ENCODE data around the gene RSPRY1.
A peak's percentile ranks its signal among the peaks of the same experiment; 100 is the strongest.
"Not testable (repeated sequence)": the region's sequence is repeated elsewhere in the genome, so short reads cannot be mapped to it uniquely, and the experiment has no call there.

The RSPRY1 gene

GRCh38 chr16:57184887-57185445 is 1.2 kb upstream of the RSPRY1 start:
- no peak for DNase-seq (ENCODE audit: extremely low spot score, insufficient read length, low read depth)
- no peak for FAIRE-seq

GRCh38 chr16:57185446-57185944 is 634 bp upstream of the RSPRY1 start:
- FAIRE-seq (no peak), DNase-seq (ENCODE audit: extremely low spot score, insufficient read length, low read depth) (peak; percentile 23)

- DNase-seq (ENCODE audit: extremely low spot score, insufficient read length, low read depth) (no peak), FAIRE-seq (peak; percentile 69)
Observed at GRCh38 chr16:57186872-57187854, 1.0 kb downstream of the RSPRY1 start.

GRCh38 chr16:57187902-57188710 is 2.0 kb downstream of the RSPRY1 start:
- DNase-seq (ENCODE audit: extremely low spot score, insufficient read length, low read depth), result not testable (repeated sequence)
- FAIRE-seq, result peak; percentile 46

GRCh38 chr16:57188711-57189002 is 2.5 kb downstream of the RSPRY1 start:
- DNase-seq (ENCODE audit: extremely low spot score, insufficient read length, low read depth), result no peak
- FAIRE-seq, result no peak

GRCh38 chr16:57189527-57189926 is 3.4 kb downstream of the RSPRY1 start:
- not testable (repeated sequence) for DNase-seq (ENCODE audit: extremely low spot score, insufficient read length, low read depth); FAIRE-seq

GRCh38 chr16:57190136-57190535 is 4.0 kb downstream of the RSPRY1 start:
- DNase-seq (ENCODE audit: extremely low spot score, insufficient read length, low read depth), result no peak
- no peak for FAIRE-seq

GRCh38 chr16:57191056-57191571 is 5.0 kb downstream of the RSPRY1 start:
- FAIRE-seq, result no peak
- no peak for DNase-seq (ENCODE audit: extremely low spot score, insufficient read length, low read depth)

- no peak for DNase-seq (ENCODE audit: extremely low spot score, insufficient read length, low read depth)
- no peak for FAIRE-seq
Observed at GRCh38 chr16:57192146-57192545, 6.0 kb downstream of the RSPRY1 start.

- DNase-seq (ENCODE audit: extremely low spot score, insufficient read length, low read depth) (no peak), FAIRE-seq (peak; percentile 47)
Observed at GRCh38 chr16:57192720-57193486, 6.8 kb downstream of the RSPRY1 start.

GRCh38 chr16:57194512-57194911 is 8.4 kb downstream of the RSPRY1 start:
- DNase-seq (ENCODE audit: extremely low spot score, insufficient read length, low read depth), result no peak
- FAIRE-seq, result no peak

- DNase-seq (ENCODE audit: extremely low spot score, insufficient read length, low read depth), result no peak
- FAIRE-seq, result no peak
Observed at GRCh38 chr16:57196286-57196685, 10.2 kb downstream of the RSPRY1 start.

GRCh38 chr16:57196753-57197152 is 10.6 kb downstream of the RSPRY1 start:
- no peak for DNase-seq (ENCODE audit: extremely low spot score, insufficient read length, low read depth)
- FAIRE-seq, result no peak

GRCh38 chr16:57200321-57200720 is 14.2 kb downstream of the RSPRY1 start:
- not testable (repeated sequence) for FAIRE-seq; DNase-seq (ENCODE audit: extremely low spot score, insufficient read length, low read depth)

- not testable (repeated sequence) for FAIRE-seq; DNase-seq (ENCODE audit: extremely low spot score, insufficient read length, low read depth)
Observed at GRCh38 chr16:57200926-57201325, 14.8 kb downstream of the RSPRY1 start.

- no peak for DNase-seq (ENCODE audit: extremely low spot score, insufficient read length, low read depth)
- no peak for FAIRE-seq
Observed at GRCh38 chr16:57202095-57202886, 16.2 kb downstream of the RSPRY1 start.

- no peak for FAIRE-seq
- DNase-seq (ENCODE audit: extremely low spot score, insufficient read length, low read depth), result no peak
Observed at GRCh38 chr16:57203451-57203850, 17.3 kb downstream of the RSPRY1 start.

GRCh38 chr16:57204675-57205074 is 18.5 kb downstream of the RSPRY1 start:
- DNase-seq (ENCODE audit: extremely low spot score, insufficient read length, low read depth) (no peak), FAIRE-seq (no peak)

GRCh38 chr16:57208926-57209325 is 22.8 kb downstream of the RSPRY1 start:
- DNase-seq (ENCODE audit: extremely low spot score, insufficient read length, low read depth), result no peak
- no peak for FAIRE-seq

Measured in GM18507 (cell line).